MV-4-11 (cell line): Measurements from ENCODE around the gene PKD1L1.
A peak's percentile ranks its signal among the peaks of the same experiment; 100 is the strongest.
"Not testable (repeated sequence)": the region's sequence is repeated elsewhere in the genome, so short reads cannot be mapped to it uniquely, and the experiment has no call there.

Experiments used
- DNase-seq: peaks from one replicate; lab custom pipeline; 2025; lab: John Stamatoyannopoulos, UW

The PKD1L1 gene

DNA sequence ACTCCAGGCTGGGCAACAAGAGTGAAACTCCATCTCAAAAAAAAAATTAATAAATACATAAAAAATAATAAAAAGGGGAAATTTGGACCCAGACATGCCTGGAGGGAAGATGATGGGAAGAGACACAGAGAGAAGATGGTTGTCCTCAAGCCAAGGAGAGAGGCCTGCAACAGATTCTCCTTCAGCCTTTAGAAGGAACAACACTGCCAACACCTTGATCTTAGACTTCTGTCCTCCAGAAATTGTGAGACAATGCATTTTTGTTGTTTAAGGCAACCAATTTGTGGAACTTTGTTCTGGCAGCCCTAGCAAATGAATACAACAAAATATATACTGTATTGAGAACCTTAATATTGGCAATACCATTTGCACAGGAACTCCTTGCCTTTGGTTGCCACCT lies 186.1 kb downstream of the PKD1L1 start:
- no peak for DNase-seq

- no peak for DNase-seq
Measured at GRCh38 chr7:47759056-47759706, 189.1 kb downstream of the PKD1L1 start.

- no peak for DNase-seq
Measured at GRCh38 chr7:47758546-47758945, 189.7 kb downstream of the PKD1L1 start.

GRCh38 chr7:47757921-47758411 lies 190.3 kb downstream of the PKD1L1 start:
- no peak for DNase-seq

DNA sequence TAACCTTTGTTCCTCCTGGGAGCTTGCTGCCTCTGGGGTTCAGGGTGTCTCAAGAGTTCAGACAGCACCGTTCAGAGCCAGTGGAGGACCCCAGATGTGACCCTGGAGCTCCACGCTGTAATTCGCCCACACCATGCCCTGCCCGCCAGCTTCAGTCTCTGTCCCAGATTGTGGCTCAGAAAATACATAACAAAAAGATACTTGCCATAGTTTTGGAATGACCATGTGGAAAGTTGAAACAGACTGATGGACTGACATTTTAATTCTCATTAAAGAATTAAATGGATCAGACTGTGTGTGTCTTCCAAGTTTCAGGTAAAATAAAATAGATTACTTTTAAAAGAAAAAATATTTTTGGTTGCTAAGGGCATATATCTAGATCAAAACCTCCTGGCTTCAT lies 191.6 kb downstream of the PKD1L1 start:
- no peak for DNase-seq

GRCh38 chr7:47755248-47755647 lies 193.0 kb downstream of the PKD1L1 start:
- DNase-seq: no peak

GRCh38 chr7:47751724-47752123 lies 196.5 kb downstream of the PKD1L1 start:
- DNase-seq: not testable (repeated sequence)

DNA sequence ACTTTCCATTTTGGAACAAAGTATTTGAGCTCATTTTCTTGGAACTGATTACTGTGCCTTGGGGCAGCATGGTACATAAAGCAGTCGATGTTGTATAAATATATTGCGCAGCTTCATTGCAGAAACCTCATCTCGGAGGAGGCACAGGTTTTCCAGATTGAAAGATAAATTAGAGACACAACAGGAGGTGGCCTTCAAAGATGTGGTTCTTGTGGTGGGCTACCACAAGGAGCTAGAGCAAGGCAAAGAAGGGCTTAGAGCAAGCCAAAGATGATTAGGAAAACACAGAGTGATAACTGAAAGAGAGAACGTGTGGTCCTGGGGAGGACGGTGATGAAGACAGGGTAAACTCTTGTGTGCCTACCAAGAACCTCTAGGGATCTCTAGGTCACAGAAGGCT lies 197.2 kb downstream of the PKD1L1 start:
- peak; percentile 19 for DNase-seq

DNA sequence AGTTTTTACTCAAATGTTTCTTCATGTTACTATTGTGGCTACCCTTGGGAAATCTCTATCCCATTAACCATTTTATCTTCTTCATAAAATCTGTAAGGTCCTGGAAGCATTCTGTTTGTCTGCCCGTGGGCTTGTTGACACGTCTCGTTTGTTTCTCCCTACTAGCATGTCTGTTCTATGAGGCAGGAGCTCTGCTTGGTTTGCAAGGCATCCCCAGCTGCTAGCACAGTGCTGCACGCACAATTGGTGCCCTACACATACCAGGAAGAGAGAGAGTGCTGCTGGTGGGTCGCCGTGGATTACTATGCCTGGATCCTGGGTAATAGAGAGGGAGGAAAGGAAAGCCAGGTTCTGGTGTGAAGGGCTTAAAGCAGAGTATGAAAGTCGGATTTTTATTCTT lies 200.2 kb downstream of the PKD1L1 start:
- no peak for DNase-seq

GRCh38 chr7:47747160-47747559 lies 201.1 kb downstream of the PKD1L1 start:
- no peak for DNase-seq

- DNase-seq: no peak
Measured at GRCh38 chr7:47746468-47746867, 201.8 kb downstream of the PKD1L1 start.

- DNase-seq: no peak
Measured at GRCh38 chr7:47744883-47745282, 203.4 kb downstream of the PKD1L1 start.

DNA sequence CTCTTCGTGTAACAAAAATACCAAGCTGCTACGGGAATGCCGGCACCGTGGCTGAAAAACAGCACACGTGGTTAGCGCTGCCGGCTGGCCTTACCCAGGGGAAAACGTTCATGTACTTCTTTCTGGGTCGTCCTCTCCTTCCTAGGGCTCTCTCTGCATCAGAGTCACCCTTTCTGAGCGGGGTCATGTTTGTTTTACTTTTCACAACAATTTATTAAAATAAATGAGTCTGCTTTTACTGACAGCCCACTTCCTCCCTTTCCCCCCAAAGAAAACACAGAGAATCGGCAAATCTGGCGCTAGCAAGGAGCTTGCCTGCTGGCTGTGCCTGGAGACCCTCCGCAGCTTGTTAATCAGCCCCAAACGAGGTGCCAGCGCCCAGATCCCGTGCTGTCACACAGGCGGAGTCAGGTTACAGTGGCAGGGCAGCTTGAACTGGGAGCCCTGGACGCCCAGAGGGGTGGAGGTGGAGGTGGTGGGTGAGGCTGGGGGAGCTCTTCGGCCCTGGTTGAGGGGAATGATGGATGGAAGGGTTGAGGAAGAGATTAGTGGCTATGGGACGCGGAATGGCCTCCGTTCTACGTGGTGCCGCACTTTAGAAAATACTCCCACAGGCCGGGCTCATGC lies 204.2 kb downstream of the PKD1L1 start:
- no peak for DNase-seq

GRCh38 chr7:47741984-47742383 lies 206.3 kb downstream of the PKD1L1 start:
- DNase-seq: no peak

DNA sequence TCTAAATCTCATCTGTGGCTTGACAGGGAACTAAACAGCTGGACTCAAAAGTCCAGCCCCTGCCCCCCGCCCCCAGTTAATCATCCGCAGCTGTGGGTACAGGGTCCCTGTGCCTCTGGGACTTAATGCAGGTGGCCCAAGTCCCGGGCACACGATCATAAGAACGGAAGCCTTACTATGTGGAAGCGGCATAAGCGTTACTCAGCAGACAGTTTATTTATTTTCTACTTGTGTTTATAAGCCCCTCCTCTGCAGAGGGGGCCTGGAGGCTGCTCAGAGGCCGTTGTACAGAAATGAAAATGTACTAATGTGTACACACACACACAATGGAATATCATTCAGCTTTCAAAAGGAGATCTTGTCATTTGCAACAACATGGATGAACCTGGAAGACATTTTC lies 208.4 kb downstream of the PKD1L1 start:
- no peak for DNase-seq

DNA sequence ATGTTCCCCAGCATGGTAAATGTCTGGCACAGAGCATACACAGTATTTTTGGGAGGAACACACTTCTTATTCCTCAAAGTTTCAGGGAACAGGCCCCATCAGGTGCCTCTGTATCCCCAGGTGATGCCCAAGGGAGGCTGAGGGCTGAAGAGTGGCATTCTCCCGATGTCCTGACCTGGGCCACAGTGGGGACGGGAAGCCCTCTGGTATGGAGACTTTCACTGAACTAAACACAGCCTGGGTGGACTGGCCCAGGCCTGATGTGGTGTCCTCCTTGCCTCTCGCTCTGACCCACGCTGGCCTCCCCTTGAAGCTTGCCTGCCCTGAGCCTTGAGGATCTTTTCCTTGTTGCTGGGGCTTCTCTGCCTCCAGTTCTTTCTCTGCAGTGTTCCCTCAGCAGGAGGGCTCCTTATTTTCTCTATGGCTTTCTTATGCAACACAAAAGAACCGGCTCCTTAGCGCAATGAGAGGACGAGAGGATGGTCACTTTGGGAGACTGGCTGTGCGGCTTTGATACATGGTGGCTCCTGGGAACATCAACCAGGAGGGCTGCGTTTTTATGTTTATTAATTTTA lies 208.9 kb downstream of the PKD1L1 start:
- no peak for DNase-seq

- no peak for DNase-seq
Measured at GRCh38 chr7:47738563-47739166, 209.6 kb downstream of the PKD1L1 start.

GRCh38 chr7:47737601-47738000 lies 210.7 kb downstream of the PKD1L1 start:
- no peak for DNase-seq

GRCh38 chr7:47735431-47736345 lies 212.6 kb downstream of the PKD1L1 start:
- no peak for DNase-seq

DNA sequence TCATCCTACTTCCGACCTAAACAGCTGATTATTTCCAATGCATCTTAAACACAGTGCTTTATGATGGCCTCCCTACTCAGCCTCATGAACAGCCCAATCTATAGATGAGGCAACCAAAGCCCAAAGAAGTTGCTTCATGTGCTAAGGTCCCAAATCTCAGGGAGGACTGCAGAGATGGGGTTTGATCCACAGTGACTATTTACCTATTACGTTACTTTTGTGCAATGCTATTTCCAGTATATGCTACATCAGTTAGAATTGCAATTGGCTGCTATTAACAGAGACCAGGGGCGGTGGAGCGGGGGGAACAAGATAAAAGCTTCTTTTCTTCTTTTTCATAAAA lies 213.3 kb downstream of the PKD1L1 start:
- no peak for DNase-seq

GRCh38 chr7:47734287-47734948 lies 213.8 kb downstream of the PKD1L1 start:
- no peak for DNase-seq

- no peak for DNase-seq
Measured at GRCh38 chr7:47730142-47730541, 218.1 kb downstream of the PKD1L1 start.
